ENCODE data around the gene SLC35F4. TPM values are rescaled to one million over a fixed set of nuclear protein-coding genes. Genes with fewer than 3 reads are reported as not detected.

SLC35F4 gene
- total and polyA plus RNA-seq, 10 of the 15 experiments (the other 5 are each of a cell fraction or from before 2014, with no cell fraction given): 0.06 to 0.30 TPM; not detected in 8

DNA sequence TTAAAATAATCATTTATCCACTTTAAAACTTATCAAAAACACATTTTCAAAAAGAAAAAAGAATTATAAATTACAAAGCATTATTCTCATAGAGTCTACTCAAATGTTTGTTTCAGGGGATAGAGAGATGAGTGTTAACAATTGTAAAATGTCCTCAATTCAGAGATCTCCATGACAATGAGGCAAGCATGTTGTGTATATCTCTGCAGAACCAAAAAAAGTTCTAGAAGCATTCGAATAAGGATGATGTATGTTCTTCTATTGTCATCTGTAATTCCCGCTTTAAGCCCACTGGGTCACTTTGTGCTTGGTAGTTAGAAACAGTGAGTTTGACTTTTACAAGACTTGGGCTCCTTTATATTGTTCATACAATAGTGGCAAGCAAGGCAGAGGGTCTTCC lies 298.7 kb downstream of the SLC35F4 start:
- DNase-seq (ENCODE audit: low read depth, low spot score) (no peak), ATAC-seq (no peak), FAIRE-seq (no peak)
- no peak overlapping the region for H3K27ac ChIP-seq (ENCODE audit: control insufficient read depth, insufficient read depth)
- no peaks in the 10 kb centered on the region for H3K79me2 ChIP-seq (ENCODE audit: control insufficient read depth, insufficient read depth, low read length)
- ChIA-PET RAD21 (ENCODE audit: unreplicated experiment) (no interaction called here), SMC1A (ENCODE audit: uncharacterized antibody, unreplicated experiment) (no interaction called here), CTCF (no interaction called here), POLR2A (no interaction called here)
- no peak overlapping the region for H3K9ac ChIP-seq (ENCODE audit: control insufficient read depth, insufficient read depth, low read length)
- no peaks in the 10 kb centered on the region for H4K20me1 ChIP-seq (ENCODE audit: control insufficient read depth, insufficient read depth)
- H3K9me3 ChIP-seq (replicated peaks; ENCODE audit: control insufficient read depth, insufficient read depth, low read length): no peaks in the 10 kb centered on the region
- no peaks in the 10 kb centered on the region for H3K36me3 ChIP-seq (ENCODE audit: control insufficient read depth in 2 of 2, insufficient read depth in 2 of 2, low read length in 1 of 2)
- 46% methylated on average over 2 of the region's 2 CpGs for WGBS (ENCODE audit: insufficient coverage, insufficient replicate concordance, low lambda C conversion rate, missing lambda C conversion rate)
- no peaks in the 10 kb centered on the region for H3K4me1 ChIP-seq (ENCODE audit: control insufficient read depth, insufficient read depth, low read length)
- in situ Hi-C loops (cut with MboI): loop anchor here (5.0 kb wide), 1 partner anchor 70 kb away; no protein-coding TSS in a partner anchor
- intact Hi-C loops (cut with micrococcal nuclease; ENCODE audit: unreplicated experiment): no loop called here
- no peaks in the 10 kb centered on the region for H3K27me3 ChIP-seq (replicated peaks in 1 of 2; ENCODE audit: control insufficient read depth in 2 of 2, insufficient read depth in 2 of 2, low read length in 1 of 2)
- no peak overlapping the region for H3K4me3 ChIP-seq
- H3K4me2 ChIP-seq (ENCODE audit: control insufficient read depth, insufficient read depth): no peak overlapping the region
- H2AFZ ChIP-seq (ENCODE audit: control insufficient read depth, low read depth, low read length): no peak overlapping the region
- no TSS peak for BruUV-seq (replicated peaks)
- TF ChIP-seq NFIC (IDR thresholded peaks at IDR 0.05; ENCODE audit: low read depth, low read length) (no peak), ZSCAN29 (IDR thresholded peaks at IDR 0.05) (no peak), JUNB (IDR thresholded peaks at IDR 0.05) (no peak), SMC3 (IDR thresholded peaks at IDR 0.05; ENCODE audit: borderline replicate concordance, low read length) (no peak), ASH2L (IDR thresholded peaks at IDR 0.05; ENCODE audit: borderline replicate concordance, low read depth) (no peak), ZNF687 (IDR thresholded peaks at IDR 0.05) (no peak), HDAC2 (IDR thresholded peaks at IDR 0.05) (no peak), SRF (IDR thresholded peaks at IDR 0.05; ENCODE audit: low read depth in 2 of 2, low read length in 2 of 2) (no peak), PAX8 (IDR thresholded peaks at IDR 0.05) (no peak), REST (IDR thresholded peaks at IDR 0.05; ENCODE audit: low read depth, low read length) (no peak), RAD21 (IDR thresholded peaks at IDR 0.05; ENCODE audit: insufficient read depth, low read depth, low read length) (no peak), BCL11A (IDR thresholded peaks at IDR 0.05; ENCODE audit: low read depth, low read length) (no peak), YY1 (IDR thresholded peaks at IDR 0.05; ENCODE audit: low read depth, low read length) (no peak), CHD4 (IDR thresholded peaks at IDR 0.05) (no peak)
- TF ChIP-seq, protein P1, sequence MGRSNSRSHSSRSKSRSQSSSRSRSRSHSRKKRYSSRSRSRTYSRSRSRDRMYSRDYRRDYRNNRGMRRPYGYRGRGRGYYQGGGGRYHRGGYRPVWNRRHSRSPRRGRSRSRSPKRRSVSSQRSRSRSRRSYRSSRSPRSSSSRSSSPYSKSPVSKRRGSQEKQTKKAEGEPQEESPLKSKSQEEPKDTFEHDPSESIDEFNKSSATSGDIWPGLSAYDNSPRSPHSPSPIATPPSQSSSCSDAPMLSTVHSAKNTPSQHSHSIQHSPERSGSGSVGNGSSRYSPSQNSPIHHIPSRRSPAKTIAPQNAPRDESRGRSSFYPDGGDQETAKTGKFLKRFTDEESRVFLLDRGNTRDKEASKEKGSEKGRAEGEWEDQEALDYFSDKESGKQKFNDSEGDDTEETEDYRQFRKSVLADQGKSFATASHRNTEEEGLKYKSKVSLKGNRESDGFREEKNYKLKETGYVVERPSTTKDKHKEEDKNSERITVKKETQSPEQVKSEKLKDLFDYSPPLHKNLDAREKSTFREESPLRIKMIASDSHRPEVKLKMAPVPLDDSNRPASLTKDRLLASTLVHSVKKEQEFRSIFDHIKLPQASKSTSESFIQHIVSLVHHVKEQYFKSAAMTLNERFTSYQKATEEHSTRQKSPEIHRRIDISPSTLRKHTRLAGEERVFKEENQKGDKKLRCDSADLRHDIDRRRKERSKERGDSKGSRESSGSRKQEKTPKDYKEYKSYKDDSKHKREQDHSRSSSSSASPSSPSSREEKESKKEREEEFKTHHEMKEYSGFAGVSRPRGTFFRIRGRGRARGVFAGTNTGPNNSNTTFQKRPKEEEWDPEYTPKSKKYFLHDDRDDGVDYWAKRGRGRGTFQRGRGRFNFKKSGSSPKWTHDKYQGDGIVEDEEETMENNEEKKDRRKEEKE (IDR thresholded peaks at IDR 0.05): no peak
